Esophagus squamous epithelium (tissue), 5 donors: ENCODE measurements around the gene LTB. TPM values are rescaled to one million over a fixed set of nuclear protein-coding genes. Genes with fewer than 3 reads are reported as not detected.

Source experiments
- DNase-seq: peaks from one replicate; lab custom pipeline; 2025; lab: John Stamatoyannopoulos, UW
- H3K27ac ChIP-seq, 4 donors: fragments of 200-600 bp; sonication (generic); one replicate each; pipeline ENCODE4 v1.5.1; 2016 to 2019; ENCODE audit warnings: mild to moderate bottlenecking in 1 of 4
- H3K27me3 ChIP-seq, 4 donors: fragments of 200-600 bp; sonication (generic); 1 replicate in 3 of 4; 2 replicates in 1 of 4; pipeline versions ENCODE4 v1.5.1 to v1.6.0; 2017 to 2021; ENCODE audit warnings: antibody characterized with exemption in 1 of 4
- H3K36me3 ChIP-seq, 3 donors: fragments of 200-600 bp; sonication (generic); one replicate each; pipeline ENCODE4 v1.5.1; 2016 to 2019
- H3K4me1 ChIP-seq, 3 donors: fragments of 200-600 bp; sonication (generic); one replicate each; pipeline ENCODE4 v1.5.1; 2017 to 2019
- H3K4me3 ChIP-seq, 4 donors: fragments of 200-600 bp; sonication (generic); 1 replicate in 3 of 4; 2 replicates in 1 of 4; pipeline ENCODE4 v1.5.1; 2016 to 2019; ENCODE audit warnings: mild to moderate bottlenecking in 2 of 4, moderate library complexity in 1 of 4
- H3K9me3 ChIP-seq, 3 donors: fragments of 200-600 bp; sonication (generic); one replicate each; pipeline ENCODE4 v1.5.1; 2016 to 2019
- POLR2A ChIP-seq, 4 donors: fragments of 450-650 bp; IDR thresholded peaks; one replicate each; pipeline ENCODE4 v1.6.1; 2017; ENCODE audit warnings: antibody characterized with exemption in 4 of 4, mild to moderate bottlenecking in 4 of 4, moderate library complexity in 3 of 4
- WGBS, 2 donors: methylation state at CpG; one replicate each; pipeline ENCODE4 v1.1.5; 2018; 5-methylcytosine and 5-hydroxymethylcytosine counted together
- intact Hi-C: fragments of 100-400 bp; cut with DNase I; formaldehyde crosslinking; loops from one replicate; pipeline ENCODE4 v1.15.0; 2022
- total RNA-seq, 4 donors: library from RNA; depleted of rRNA; stranded (reverse); fragments of >200 nt; gene quantifications; one replicate each; pipeline ENCODE4 v1.1.0, GENCODE V29; 2016
- TF ChIP-seq, protein P1 (sequence below), 6 experiments: fragments of 450-650 bp in 4 of 6; fragments of 200-600 bp in 2 of 6; sonication (generic) in 2 of 6; IDR thresholded peaks; one replicate each; pipeline ENCODE4 v1.5.1; 2016 to 2019; ENCODE audit warnings: antibody characterized with exemption in 6 of 6, mild to moderate bottlenecking in 4 of 6, moderate library complexity in 4 of 6
- donor health status: DM: yes; HTN: yes; CAD: no.

Gene LTB
- total RNA-seq, 4 donors from 2014 or later: 0.53 to 2.3 (median 1.1) TPM

DNA sequence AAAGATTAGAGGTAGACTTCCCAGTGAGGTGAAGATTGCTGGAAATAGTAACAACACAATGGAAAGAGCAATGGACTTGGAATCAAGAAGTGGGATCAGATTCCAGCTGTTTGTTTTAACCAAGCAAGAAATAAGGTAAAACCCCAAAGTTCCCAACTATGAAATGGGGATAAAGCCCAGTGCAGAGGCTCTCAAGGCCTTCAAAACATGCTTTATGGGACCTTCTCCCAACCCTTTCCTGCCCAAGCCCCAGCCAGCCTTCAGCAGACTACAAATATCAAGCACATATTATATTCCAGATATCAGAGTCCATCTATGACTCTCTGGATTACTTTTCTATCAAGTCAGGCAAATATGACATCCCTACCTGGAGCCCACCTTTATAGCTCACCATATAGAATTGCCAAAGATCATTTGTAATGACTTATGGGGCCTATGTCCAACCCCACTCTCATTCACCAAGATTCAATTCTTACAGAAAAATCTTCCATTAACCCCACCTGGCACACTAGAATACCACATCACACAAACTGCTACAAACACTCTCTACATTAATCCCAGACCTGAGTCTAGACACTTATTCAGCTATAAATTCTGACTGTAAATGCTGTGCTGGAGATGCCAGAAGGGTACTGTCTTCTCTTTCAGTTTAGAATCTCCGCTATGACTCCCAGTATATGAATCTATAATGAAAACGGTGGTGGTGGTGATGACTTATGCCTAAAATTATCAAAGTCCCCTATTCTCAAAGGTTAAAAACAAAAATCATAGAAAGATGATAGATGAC lies 46.5 kb downstream of the LTB start:
- H3K9me3 ChIP-seq: no peaks in the 10 kb centered on the region
- peaks cover 18 to 47% (median 30%) of the 10 kb centered on the region in 3 donors for H3K4me1 ChIP-seq
- 29 to 30% methylated on average over 2 of the region's 2 CpGs for WGBS, 2 donors
- no peaks in the 10 kb centered on the region for H3K27me3 ChIP-seq
- H3K27ac ChIP-seq: no peak overlapping the region
- peaks cover 58 to 97% (median 79%) of the 10 kb centered on the region in 3 donors for H3K36me3 ChIP-seq
- no peak for DNase-seq
- intact Hi-C loops: no loop called here
- TF ChIP-seq POLR2A (IDR thresholded peaks at IDR 0.05): no peak
- TF ChIP-seq, protein P1, sequence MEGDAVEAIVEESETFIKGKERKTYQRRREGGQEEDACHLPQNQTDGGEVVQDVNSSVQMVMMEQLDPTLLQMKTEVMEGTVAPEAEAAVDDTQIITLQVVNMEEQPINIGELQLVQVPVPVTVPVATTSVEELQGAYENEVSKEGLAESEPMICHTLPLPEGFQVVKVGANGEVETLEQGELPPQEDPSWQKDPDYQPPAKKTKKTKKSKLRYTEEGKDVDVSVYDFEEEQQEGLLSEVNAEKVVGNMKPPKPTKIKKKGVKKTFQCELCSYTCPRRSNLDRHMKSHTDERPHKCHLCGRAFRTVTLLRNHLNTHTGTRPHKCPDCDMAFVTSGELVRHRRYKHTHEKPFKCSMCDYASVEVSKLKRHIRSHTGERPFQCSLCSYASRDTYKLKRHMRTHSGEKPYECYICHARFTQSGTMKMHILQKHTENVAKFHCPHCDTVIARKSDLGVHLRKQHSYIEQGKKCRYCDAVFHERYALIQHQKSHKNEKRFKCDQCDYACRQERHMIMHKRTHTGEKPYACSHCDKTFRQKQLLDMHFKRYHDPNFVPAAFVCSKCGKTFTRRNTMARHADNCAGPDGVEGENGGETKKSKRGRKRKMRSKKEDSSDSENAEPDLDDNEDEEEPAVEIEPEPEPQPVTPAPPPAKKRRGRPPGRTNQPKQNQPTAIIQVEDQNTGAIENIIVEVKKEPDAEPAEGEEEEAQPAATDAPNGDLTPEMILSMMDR (IDR thresholded peaks at IDR 0.05): no peak
- no peak overlapping the region for H3K4me3 ChIP-seq

DNA sequence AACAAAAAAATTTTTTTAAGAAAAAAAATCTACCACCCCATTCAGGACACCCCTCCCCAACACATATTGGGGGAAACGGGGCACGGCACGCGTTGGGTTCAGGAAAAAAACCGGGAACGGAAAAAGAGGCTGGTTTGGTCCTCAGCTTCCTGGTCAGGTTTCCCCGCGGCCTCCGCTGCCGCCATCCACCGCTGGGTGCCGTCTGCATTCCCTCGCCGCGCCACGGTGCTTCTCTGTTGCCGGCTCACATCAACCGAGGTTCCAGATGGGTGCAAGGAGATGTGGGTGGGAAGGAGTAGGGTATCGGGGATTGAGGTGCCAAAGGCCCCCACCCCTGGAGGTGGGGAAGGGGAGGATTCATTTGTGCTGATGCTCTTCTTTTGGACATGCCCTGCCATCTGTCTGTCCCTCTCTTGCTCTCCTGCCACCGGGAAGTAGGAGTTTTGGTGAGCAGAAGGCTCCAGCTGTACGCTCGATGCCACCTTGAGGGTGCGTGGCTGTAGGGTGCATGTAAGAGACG lies 47.6 kb downstream of the LTB start:
- H3K9me3 ChIP-seq: no peaks in the 10 kb centered on the region
- H3K27me3 ChIP-seq: no peaks in the 10 kb centered on the region
- H3K36me3 ChIP-seq: peaks cover 57 to 100% (median 84%) of the 10 kb centered on the region in 3 donors
- no peak overlapping the region for H3K4me3 ChIP-seq
- peaks cover 11 to 35% (median 19%) of the 10 kb centered on the region in 3 donors for H3K4me1 ChIP-seq
- no peak for DNase-seq
- intact Hi-C loops: no loop called here
- TF ChIP-seq, protein P1 (IDR thresholded peaks at IDR 0.05): no peak
- TF ChIP-seq POLR2A (IDR thresholded peaks at IDR 0.05): no peak
- 88 to 89% methylated on average over 24 of the region's 24 CpGs for WGBS, 2 donors
- H3K27ac ChIP-seq: no peak overlapping the region

DNA sequence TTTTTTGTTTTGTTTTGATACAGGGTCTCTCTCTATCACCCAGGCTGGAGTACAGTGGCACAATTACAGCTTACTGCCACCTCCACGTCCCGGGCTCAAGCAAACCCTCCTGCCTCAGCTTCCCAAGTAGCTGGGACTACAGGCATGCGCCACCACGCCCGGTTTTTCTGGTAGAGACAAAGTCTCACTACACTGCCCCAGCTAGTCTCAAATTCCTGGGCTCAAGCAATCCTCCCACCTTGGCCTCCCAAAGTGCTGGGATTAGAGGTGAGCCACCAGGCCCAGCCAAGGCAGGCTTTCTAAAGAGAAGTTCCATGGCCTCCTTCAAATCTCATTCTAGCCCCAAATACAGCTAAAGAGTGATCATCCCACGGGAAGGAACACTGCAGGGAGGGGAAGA lies 48.2 kb downstream of the LTB start:
- TF ChIP-seq, protein P1 (IDR thresholded peaks at IDR 0.05): no peak
- no peak for TF ChIP-seq POLR2A (IDR thresholded peaks at IDR 0.05)
- Histone ChIP-seq H3K27ac (no peak overlapping the region), H3K9me3 (no peaks in the 10 kb centered on the region), H3K4me3 (no peak overlapping the region), H3K4me1 (peaks cover 6 to 30% (median 14%) of the 10 kb centered on the region in 3 donors), H3K27me3 (no peaks in the 10 kb centered on the region), H3K36me3 (peaks cover 51 to 100% (median 84%) of the 10 kb centered on the region in 3 donors)
- no peak for DNase-seq
- intact Hi-C loops: no loop called here
- WGBS, 2 donors: 85 to 90% methylated on average over 6 of the region's 6 CpGs

DNA sequence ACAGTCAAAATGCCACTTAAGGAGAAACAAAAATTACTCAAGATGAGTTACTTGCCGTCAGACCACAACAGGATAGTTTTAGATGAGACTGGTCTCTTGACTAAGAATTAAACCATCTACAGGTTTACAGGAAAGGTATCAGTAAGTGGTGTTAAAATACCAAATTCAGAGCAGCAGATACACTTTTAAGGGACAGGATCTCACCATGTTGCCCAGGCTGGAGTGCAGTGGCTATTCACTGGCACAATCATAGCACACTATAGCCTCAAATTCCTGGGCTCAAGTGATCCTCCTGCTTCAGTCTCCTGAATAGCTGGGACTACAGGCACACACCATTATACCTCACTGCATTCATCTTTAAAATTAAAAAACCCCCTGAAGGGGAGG lies 48.8 kb downstream of the LTB start:
- H3K4me1 ChIP-seq: peaks cover under 1 to 24% (median 8%) of the 10 kb centered on the region in 3 donors
- 82 to 84% methylated on average over 1 of the region's 1 CpG for WGBS, 2 donors
- H3K27ac ChIP-seq: no peak overlapping the region
- no peaks in the 10 kb centered on the region for H3K27me3 ChIP-seq
- no peak for DNase-seq
- H3K36me3 ChIP-seq: peaks cover 46 to 96% (median 83%) of the 10 kb centered on the region in 3 donors
- no peaks in the 10 kb centered on the region for H3K9me3 ChIP-seq
- intact Hi-C loops: no loop called here
- no peak for TF ChIP-seq POLR2A (IDR thresholded peaks at IDR 0.05)
- no peak overlapping the region for H3K4me3 ChIP-seq

DNA sequence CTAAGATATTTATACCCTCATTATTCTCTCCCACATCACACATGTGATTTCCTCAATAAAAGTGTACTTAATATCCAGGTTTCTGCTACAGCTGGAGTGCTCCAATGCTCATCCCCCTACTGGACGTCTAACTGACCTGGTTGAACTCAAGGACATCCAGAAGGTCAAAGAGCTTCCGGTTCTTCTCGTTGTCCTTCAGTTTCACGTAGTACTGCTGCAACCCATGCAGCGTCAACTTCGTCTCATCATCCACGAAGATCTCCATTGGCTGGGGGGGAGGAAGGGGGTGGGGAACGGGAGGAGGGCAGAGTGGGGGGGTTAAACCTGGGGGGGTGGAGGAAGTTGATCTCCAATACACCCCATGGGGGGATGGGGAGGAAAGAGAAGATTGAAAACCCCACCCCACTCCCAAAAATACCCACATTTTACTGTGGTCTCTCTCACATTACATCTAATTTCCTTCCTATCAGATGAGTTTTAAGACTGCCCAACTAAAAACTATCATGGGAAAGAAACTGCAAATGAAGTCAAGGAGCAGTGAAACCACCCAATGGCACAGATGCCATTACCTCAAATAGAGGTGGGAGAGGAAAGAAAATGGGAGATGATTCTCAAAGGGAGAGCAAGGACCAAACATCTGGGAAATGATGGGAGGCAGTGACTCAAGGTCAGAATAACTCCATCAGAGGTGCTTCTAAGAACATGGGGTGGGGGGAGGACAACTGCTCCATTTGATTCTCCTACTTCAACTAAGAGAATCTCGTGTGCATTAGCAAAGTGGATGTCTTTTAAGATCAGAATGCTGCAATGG lies 49.4 kb downstream of the LTB start:
- H3K4me3 ChIP-seq: no peak overlapping the region
- H3K27ac ChIP-seq: no peak overlapping the region
- no peaks in the 10 kb centered on the region for H3K27me3 ChIP-seq
- peaks cover 0 to 18% (median 6%) of the 10 kb centered on the region in 3 donors for H3K4me1 ChIP-seq
- TF ChIP-seq, protein P1 (IDR thresholded peaks at IDR 0.05): no peak
- TF ChIP-seq POLR2A (IDR thresholded peaks at IDR 0.05): no peak
- H3K9me3 ChIP-seq: no peaks in the 10 kb centered on the region
- 54 to 65% methylated on average over 7 of the region's 9 CpGs for WGBS, 2 donors
- intact Hi-C loops: no loop called here
- peaks cover 40 to 90% (median 77%) of the 10 kb centered on the region in 3 donors for H3K36me3 ChIP-seq
- no peak for DNase-seq
